GM18909 (cell line): Measurements from ENCODE around the gene CYP26C1.

Experiments used
- ATAC-seq: cut with Tn5 transposase; IDR thresholded peaks from one replicate; pipeline ENCODE4 v1.9.1; 2021; ENCODE audit warnings: mild to moderate bottlenecking; ENCODE audit not compliant: unreplicated experiment, poor library complexity

Gene CYP26C1

GRCh38 chr10:93063977-93064660 is 3.5 kb downstream of the CYP26C1 start:
- no peak for ATAC-seq

GRCh38 chr10:93064874-93065660 is 4.5 kb downstream of the CYP26C1 start:
- ATAC-seq, result no peak

- no peak for ATAC-seq
Measured at GRCh38 chr10:93065675-93066543, 5.3 kb downstream of the CYP26C1 start.

- ATAC-seq, result no peak
Measured at GRCh38 chr10:93066544-93066913, 5.9 kb downstream of the CYP26C1 start.

- no peak for ATAC-seq
Measured at GRCh38 chr10:93067443-93068365, 7.1 kb downstream of the CYP26C1 start.

GRCh38 chr10:93068411-93069244 is 8.0 kb downstream of the CYP26C1 start:
- no peak for ATAC-seq

- no peak for ATAC-seq
Measured at GRCh38 chr10:93069245-93069561, 8.6 kb downstream of the CYP26C1 start.

GRCh38 chr10:93070378-93071176 is 10.0 kb downstream of the CYP26C1 start:
- no peak for ATAC-seq

- no peak for ATAC-seq
Measured at GRCh38 chr10:93071177-93071472, 10.5 kb downstream of the CYP26C1 start.

- no peak for ATAC-seq
Measured at GRCh38 chr10:93071674-93072224, 11.2 kb downstream of the CYP26C1 start.

- no peak for ATAC-seq
Measured at GRCh38 chr10:93072225-93072712, 11.7 kb downstream of the CYP26C1 start.

GRCh38 chr10:93072713-93073538 is 12.3 kb downstream of the CYP26C1 start:
- ATAC-seq, result no peak

GRCh38 chr10:93073539-93074146 is 13.0 kb downstream of the CYP26C1 start, which contains the start of gene CYP26A1:
TSS of gene CYP26A1 (plus strand) at chr10:93073893. CDS start at chr10:93073935, 42 bp downstream.
- no peak for ATAC-seq

- no peak for ATAC-seq
Measured at GRCh38 chr10:93074147-93074596, 13.6 kb downstream of the CYP26C1 start.

- ATAC-seq, result no peak
Measured at GRCh38 chr10:93074597-93075368, 14.2 kb downstream of the CYP26C1 start.
